C4-2B (cell line): ENCODE results near the gene FRMD4A.

Experiments
- ZFX ChIP-seq: fragments of 450-650 bp; IDR thresholded peaks from 2 replicates; pipeline ENCODE4 v1.6.1; 2017
- TF ChIP-seq, protein P1 (sequence below): fragments of 450-650 bp; conservative IDR thresholded peaks from 2 replicates; pipeline ENCODE4 v1.5.1; 2017; ENCODE audit warnings: mild to moderate bottlenecking

DNA sequence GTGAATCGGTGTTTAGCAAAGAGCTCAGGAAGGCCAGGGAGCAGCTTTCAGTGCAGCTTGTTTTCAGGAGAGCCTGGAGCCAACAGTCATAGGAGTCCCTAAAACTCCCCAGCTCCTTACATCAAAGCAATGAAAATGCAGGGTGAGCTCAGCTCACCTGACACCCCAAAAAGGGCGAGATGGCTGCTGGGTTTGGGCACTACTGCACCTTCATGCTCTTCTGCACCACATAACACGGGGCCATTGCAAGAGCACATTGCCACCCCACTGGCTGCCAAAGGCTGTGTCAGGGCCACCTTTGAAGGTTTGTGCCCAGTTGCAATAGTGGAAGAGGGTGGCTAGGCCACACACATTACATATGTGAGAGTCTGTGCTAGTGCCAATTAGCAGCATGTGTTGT, 25.0 kb upstream of the FRMD4A start:
- TF ChIP-seq, protein P1, sequence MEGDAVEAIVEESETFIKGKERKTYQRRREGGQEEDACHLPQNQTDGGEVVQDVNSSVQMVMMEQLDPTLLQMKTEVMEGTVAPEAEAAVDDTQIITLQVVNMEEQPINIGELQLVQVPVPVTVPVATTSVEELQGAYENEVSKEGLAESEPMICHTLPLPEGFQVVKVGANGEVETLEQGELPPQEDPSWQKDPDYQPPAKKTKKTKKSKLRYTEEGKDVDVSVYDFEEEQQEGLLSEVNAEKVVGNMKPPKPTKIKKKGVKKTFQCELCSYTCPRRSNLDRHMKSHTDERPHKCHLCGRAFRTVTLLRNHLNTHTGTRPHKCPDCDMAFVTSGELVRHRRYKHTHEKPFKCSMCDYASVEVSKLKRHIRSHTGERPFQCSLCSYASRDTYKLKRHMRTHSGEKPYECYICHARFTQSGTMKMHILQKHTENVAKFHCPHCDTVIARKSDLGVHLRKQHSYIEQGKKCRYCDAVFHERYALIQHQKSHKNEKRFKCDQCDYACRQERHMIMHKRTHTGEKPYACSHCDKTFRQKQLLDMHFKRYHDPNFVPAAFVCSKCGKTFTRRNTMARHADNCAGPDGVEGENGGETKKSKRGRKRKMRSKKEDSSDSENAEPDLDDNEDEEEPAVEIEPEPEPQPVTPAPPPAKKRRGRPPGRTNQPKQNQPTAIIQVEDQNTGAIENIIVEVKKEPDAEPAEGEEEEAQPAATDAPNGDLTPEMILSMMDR = no peak
- no peak for TF ChIP-seq ZFX
